ENCODE data around the gene SYNJ2. TPM values are rescaled to one million over a fixed set of nuclear protein-coding genes. Genes with fewer than 3 reads are reported as not detected.

The SYNJ2 gene
- total RNA-seq, 1 donor from 2014 or later: 4.5 TPM

- H3K4me1 ChIP-seq: peaks cover 27% of the 10 kb centered on the region
- intact Hi-C loops (cut with DNase I): no loop called here
- no peak overlapping the region for H3K27ac ChIP-seq
- no peak for TF ChIP-seq CTCF (IDR thresholded peaks at IDR 0.05)
- no peaks in the 10 kb centered on the region for H3K36me3 ChIP-seq
- no peak overlapping the region for H3K4me3 ChIP-seq
- ATAC-seq (no peak), DNase-seq (peak; percentile 32)
- H3K27me3 ChIP-seq (ENCODE audit: low read depth): no peaks in the 10 kb centered on the region
- no peaks in the 10 kb centered on the region for H3K9me3 ChIP-seq
Observed at GRCh38 chr6:158000530-158001307, 19.1 kb downstream of the SYNJ2 start.

DNA sequence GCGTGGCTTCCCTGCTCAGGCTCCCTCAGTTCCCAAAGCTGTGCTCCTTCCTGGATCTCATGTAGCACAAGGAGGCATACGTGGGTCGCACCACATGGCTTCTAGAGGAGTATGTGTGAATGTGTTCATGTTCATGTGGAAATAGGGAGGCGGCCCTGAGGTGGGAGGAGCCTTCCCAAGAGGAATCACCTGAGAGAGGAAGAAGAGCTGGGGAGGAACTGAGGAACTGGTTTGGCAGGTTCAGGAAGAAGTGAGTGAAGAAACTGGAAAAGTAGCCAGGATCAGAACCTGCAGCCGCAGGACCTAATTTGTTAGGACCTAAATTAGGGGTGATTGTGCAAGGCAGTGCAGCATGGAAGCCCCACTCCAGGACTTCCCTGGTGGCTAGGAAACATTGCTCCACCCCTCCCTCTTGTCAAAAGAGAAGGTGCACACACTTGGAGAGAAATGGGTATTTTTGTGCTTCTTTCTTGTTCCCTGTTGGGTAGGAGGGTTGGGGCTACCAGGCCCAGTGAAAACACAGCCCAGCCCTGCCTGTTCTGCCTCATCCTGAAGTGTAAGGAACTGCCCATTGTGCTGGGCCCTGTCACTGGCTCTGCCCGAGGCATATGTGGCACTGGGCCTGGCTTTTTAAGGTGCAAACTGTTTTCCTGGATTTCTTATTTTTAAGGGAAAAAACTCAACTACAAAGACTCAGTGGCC is 20.7 kb downstream of the SYNJ2 start:
- Histone ChIP-seq H3K36me3 (no peaks in the 10 kb centered on the region), H3K27me3 (ENCODE audit: low read depth) (no peaks in the 10 kb centered on the region), H3K4me1 (peaks cover 27% of the 10 kb centered on the region), H3K9me3 (no peaks in the 10 kb centered on the region), H3K27ac (peak overlapping the region; percentile 74), H3K4me3 (no peak overlapping the region)
- intact Hi-C loops (cut with DNase I): no loop called here
- TF ChIP-seq CTCF (IDR thresholded peaks at IDR 0.05): no peak
- peak; percentile 40 for DNase-seq
- ATAC-seq: peak in 1 of 2 donors; percentile 17

GRCh38 chr6:158002951-158003853 is 21.5 kb downstream of the SYNJ2 start:
- no peaks in the 10 kb centered on the region for H3K27me3 ChIP-seq (ENCODE audit: low read depth)
- H3K27ac ChIP-seq: peak overlapping the region; percentile 74
- peaks cover 30% of the 10 kb centered on the region for H3K4me1 ChIP-seq
- H3K36me3 ChIP-seq: no peaks in the 10 kb centered on the region
- no peak overlapping the region for H3K4me3 ChIP-seq
- no peak for TF ChIP-seq CTCF (IDR thresholded peaks at IDR 0.05)
- DNase-seq: peak; percentile 30
- intact Hi-C loops (cut with DNase I): no loop called here
- peak; percentile 57 to 58 for ATAC-seq
- H3K9me3 ChIP-seq: no peaks in the 10 kb centered on the region

GRCh38 chr6:158003910-158004700 is 22.4 kb downstream of the SYNJ2 start:
- Histone ChIP-seq H3K27me3 (ENCODE audit: low read depth) (no peaks in the 10 kb centered on the region), H3K9me3 (no peaks in the 10 kb centered on the region), H3K4me1 (peaks cover 39% of the 10 kb centered on the region), H3K4me3 (no peak overlapping the region), H3K27ac (peak overlapping the region; percentile 74), H3K36me3 (no peaks in the 10 kb centered on the region)
- DNase-seq (peak; percentile 4), ATAC-seq (no peak)
- no peak for TF ChIP-seq CTCF (IDR thresholded peaks at IDR 0.05)
- intact Hi-C loops (cut with DNase I): no loop called here
